GM12874 (cell line): ENCODE data around the gene MRTFA.

ENCODE experiments used
- TF ChIP-seq, protein P1 (sequence below): IDR thresholded peaks from 2 replicates; pipeline ENCODE4 v1.5.1; 2011; ENCODE audit warnings: low read depth, mild to moderate bottlenecking, control low read depth, low read length, moderate library complexity; ENCODE audit not compliant: insufficient read depth

MRTFA gene

DNA sequence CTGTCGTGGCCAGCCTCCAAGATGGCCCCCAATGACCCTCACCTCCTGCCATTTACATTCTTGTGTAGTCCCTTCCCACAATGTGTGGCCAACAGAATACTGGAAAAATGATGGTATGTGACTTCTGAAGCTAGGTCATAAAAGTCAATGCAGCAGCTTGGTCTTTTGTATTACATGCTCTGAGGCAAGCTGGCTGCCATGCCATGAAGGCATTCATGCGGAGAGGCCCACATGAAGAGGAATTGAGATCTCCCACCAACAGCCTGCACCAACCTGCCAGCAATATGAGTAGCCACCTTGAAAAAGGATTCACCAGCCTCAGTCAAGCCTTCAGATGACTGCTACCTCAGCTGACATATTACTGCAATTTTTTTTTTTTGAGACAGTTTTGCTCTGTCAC is 4.6 kb downstream of the MRTFA start:
- TF ChIP-seq, protein P1, sequence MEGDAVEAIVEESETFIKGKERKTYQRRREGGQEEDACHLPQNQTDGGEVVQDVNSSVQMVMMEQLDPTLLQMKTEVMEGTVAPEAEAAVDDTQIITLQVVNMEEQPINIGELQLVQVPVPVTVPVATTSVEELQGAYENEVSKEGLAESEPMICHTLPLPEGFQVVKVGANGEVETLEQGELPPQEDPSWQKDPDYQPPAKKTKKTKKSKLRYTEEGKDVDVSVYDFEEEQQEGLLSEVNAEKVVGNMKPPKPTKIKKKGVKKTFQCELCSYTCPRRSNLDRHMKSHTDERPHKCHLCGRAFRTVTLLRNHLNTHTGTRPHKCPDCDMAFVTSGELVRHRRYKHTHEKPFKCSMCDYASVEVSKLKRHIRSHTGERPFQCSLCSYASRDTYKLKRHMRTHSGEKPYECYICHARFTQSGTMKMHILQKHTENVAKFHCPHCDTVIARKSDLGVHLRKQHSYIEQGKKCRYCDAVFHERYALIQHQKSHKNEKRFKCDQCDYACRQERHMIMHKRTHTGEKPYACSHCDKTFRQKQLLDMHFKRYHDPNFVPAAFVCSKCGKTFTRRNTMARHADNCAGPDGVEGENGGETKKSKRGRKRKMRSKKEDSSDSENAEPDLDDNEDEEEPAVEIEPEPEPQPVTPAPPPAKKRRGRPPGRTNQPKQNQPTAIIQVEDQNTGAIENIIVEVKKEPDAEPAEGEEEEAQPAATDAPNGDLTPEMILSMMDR = no peak

DNA sequence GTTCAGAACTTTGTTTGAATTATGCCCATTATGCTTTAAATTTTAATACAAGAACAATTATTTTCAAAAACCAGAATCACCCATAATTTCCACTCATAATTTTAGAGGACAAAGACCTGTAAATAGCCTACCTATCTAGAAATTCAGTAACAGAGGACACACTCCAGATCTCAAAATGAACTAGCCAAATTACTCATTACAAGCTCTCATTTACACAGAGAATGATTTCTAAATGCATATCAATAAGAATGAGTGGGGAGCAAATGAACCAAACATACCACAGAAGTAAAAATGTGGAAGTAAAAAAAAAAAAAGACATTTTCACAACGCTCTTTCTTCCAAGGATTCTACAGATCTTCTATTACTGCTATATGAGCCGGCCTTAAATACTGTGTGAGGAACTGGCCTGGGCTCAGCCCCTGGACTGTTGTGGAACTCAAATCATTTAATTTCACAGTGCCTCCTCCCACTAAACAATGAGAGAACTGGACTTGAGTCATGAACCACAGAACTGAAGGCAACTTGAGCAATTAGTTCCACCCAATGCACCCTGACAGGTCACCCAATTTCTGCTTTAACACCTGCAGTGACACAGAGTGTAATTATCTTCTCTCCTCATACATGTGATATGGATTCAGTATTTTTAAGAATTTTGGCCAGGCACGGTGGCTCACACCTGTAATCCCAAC is 8.0 kb downstream of the MRTFA start:
- TF ChIP-seq, protein P1 = no peak

DNA sequence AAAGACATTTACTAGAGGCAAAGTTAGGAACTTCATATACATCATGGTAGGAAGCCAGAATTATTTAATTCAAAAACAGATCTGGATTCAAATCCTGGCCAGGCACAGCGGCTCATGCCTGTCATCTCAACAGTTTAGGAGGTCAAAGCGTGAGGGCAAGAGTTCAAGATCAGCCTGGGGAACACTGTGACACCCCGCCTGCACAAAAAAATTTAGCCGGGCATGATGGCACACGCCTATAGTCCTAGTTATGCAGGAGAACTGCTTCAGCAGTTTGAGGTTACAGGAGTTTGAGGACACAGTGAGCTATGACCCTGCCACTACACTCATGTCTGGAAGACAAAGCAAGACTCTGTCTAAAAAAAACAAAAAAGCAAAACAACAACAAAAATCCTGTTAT is 8.9 kb downstream of the MRTFA start:
- TF ChIP-seq, protein P1 = no peak

DNA sequence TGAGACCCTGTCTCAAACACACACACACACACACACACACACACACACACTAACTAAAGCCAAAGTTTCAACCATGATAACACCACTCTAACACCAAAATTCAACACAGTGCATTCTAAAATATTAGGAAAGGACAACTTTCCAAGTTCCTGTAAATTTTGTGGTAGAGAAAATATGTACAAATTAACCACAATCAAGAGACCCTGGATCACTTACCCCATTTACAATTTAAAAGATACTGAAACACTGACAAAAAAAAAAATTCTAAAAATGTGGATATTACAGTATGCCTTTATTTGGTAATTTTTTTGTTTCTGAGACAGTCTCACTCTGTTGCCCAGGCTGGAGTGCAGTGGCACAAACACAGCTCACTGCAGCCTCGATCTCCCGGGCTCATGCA is 9.7 kb downstream of the MRTFA start:
- TF ChIP-seq, protein P1 = no peak

DNA sequence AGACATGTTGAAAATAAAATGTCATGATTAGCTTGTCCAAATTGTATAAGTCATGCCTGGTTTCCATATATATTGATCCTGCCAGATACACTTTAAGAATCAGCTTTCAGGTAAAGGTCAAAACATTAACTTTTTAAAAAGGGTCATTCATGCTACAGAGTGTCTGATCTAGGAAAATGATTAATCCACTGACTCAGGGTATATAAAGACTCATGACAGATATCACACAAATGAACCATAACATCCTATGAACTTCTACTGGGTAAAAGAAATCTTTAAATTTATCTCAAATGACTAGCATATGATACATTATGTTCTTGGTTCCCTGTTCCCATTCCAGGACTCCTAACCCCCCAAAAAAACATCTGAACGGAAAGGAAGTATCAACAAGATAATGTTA is 11.7 kb downstream of the MRTFA start:
- TF ChIP-seq, protein P1 = no peak

DNA sequence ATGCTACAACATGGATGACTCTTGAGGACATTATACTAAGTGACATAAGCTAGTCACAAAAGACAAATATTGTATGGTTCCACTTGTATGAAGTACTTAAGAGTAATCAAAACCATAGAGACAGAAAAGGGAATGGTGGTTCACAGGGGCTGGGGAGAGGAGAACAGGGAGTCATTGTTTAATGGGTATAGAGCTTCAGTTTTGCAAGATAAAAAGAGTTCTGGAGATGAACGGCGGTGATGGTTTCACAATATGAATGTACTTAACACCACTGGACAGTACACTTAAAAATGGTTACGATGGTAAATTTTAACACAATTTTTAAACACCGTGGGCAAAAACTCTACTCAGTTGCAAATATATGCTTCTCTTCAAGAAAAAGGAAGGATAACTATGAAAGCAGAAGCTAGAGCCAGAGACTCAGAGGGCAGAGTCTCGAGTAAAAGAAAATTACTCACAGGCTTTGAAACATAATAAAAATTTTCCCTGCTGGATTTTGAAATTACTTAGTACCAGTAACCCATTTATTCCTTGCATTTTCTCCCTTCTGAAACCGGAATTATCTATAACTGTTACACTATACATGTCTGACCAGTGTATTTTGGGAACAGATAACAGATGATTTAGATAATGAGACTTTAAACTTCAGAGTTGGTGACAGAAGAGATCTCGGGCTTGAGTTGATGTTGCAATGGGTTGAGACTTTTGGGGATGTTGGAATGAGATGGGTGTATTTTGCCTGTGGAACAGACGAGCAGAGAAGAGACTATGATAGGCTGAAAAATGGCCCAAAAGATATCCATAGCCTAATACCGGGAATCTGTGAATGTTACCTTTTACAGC is 15.0 kb downstream of the MRTFA start:
- TF ChIP-seq, protein P1 = no peak

DNA sequence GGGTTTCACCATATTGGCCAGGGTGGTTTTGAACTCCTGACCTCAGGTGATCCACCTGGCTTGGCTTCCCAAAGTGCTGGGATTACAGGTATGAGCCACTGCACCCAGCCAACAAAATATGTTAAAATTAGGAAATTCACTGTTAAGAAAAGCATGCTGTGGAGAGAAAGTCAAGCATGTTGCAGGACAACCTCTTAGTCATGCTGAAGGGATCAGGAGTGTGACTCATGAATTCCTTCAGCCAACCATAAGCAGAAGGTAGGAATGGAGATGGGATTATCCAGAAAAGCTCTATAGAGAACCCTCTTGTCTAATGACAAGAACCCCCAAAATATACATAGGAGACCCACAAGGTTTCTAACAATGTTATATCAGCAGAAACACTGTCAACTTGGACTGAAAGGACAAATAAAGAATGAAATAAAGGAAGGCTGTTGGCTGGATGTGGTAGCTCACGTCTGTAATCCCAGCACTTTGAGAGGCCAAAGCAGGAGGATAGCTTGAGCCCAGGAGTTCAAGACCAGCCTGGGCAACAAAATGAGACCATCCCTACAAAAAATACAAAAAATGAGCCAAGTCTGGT is 16.0 kb downstream of the MRTFA start:
- TF ChIP-seq, protein P1 = no peak
